Measurements from ENCODE around the gene CGA. TPM values are rescaled to one million over a fixed set of nuclear protein-coding genes. Genes with fewer than 3 reads are reported as not detected.

CGA gene
- total RNA-seq, 2 donors from 2014 or later, result not detected

DNA sequence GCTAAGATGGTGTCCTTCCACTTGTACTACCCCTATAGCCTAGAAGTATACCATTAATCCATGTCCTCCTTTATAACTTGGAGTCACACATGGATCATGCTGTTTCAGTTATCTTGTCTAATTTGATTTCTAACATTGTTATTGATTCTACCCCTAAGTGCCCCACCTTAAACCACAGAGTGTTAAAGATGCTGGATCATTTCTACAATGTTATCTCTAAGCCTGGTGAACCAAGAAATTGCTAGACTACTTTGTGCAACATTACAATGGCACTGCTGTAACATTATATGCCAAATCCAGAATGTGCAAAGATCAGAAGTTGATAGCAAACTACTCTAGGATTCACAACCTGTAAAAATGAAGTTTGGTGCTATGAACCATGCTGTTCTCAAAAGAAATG is 1.7 kb downstream of the CGA start:
- H3K9me3 ChIP-seq, result no peaks in the 10 kb centered on the region
- DNase-seq (no peak), ATAC-seq (no peak)
- no peaks in the 10 kb centered on the region for H3K36me3 ChIP-seq (replicated peaks in 1 of 2; ENCODE audit: insufficient read depth in 1 of 2, low read depth in 2 of 2)
- H3K4me1 ChIP-seq, result no peaks in the 10 kb centered on the region
- intact Hi-C loops (cut with DNase I), result no loop called here
- H3K27ac ChIP-seq, result no peak overlapping the region
- H3K27me3 ChIP-seq, result peaks cover 0 to 4% of the 10 kb centered on the region in 2 donors
- TF ChIP-seq POLR2A (IDR thresholded peaks at IDR 0.05), result no peak
- TF ChIP-seq, protein P1, sequence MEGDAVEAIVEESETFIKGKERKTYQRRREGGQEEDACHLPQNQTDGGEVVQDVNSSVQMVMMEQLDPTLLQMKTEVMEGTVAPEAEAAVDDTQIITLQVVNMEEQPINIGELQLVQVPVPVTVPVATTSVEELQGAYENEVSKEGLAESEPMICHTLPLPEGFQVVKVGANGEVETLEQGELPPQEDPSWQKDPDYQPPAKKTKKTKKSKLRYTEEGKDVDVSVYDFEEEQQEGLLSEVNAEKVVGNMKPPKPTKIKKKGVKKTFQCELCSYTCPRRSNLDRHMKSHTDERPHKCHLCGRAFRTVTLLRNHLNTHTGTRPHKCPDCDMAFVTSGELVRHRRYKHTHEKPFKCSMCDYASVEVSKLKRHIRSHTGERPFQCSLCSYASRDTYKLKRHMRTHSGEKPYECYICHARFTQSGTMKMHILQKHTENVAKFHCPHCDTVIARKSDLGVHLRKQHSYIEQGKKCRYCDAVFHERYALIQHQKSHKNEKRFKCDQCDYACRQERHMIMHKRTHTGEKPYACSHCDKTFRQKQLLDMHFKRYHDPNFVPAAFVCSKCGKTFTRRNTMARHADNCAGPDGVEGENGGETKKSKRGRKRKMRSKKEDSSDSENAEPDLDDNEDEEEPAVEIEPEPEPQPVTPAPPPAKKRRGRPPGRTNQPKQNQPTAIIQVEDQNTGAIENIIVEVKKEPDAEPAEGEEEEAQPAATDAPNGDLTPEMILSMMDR (IDR thresholded peaks at IDR 0.05), result no peak
- no peak overlapping the region for H3K4me3 ChIP-seq

GRCh38 chr6:87092435-87092834 is 2.5 kb downstream of the CGA start:
- ATAC-seq, result no peak
- Histone ChIP-seq H3K27ac (no peak overlapping the region), H3K36me3 (replicated peaks in 1 of 2; ENCODE audit: insufficient read depth in 1 of 2, low read depth in 2 of 2) (no peaks in the 10 kb centered on the region), H3K4me3 (no peak overlapping the region), H3K27me3 (peaks cover 0 to 4% of the 10 kb centered on the region in 2 donors), H3K4me1 (no peaks in the 10 kb centered on the region), H3K9me3 (no peaks in the 10 kb centered on the region)
- intact Hi-C loops (cut with DNase I), result no loop called here
- TF ChIP-seq POLR2A (IDR thresholded peaks at IDR 0.05), result no peak
- TF ChIP-seq, protein P1 (IDR thresholded peaks at IDR 0.05), result no peak
- WGBS, 2 donors, result 52 to 64% methylated on average over 3 of the region's 3 CpGs
- DNase-seq, result no peak

- ATAC-seq, result no peak
- intact Hi-C loops (cut with DNase I), result no loop called here
- WGBS, 2 donors, result 88 to 94% methylated on average over 2 of the region's 2 CpGs
Observed at GRCh38 chr6:87089135-87089534, 5.8 kb downstream of the CGA start.

GRCh38 chr6:87088076-87088475 is 6.8 kb downstream of the CGA start:
- TF ChIP-seq, protein P1 (IDR thresholded peaks at IDR 0.05), result no peak
- no peak for TF ChIP-seq POLR2A (IDR thresholded peaks at IDR 0.05)
- intact Hi-C loops (cut with DNase I), result no loop called here
- ATAC-seq (no peak), DNase-seq (no peak)
- Histone ChIP-seq H3K27ac (no peak overlapping the region), H3K9me3 (no peaks in the 10 kb centered on the region), H3K36me3 (replicated peaks in 1 of 2; ENCODE audit: insufficient read depth in 1 of 2, low read depth in 2 of 2) (no peaks in the 10 kb centered on the region), H3K4me3 (no peak overlapping the region), H3K4me1 (no peaks in the 10 kb centered on the region), H3K27me3 (no peaks in the 10 kb centered on the region)
- 88 to 90% methylated on average over 4 of the region's 4 CpGs for WGBS, 2 donors

More at GRCh38 chr6:87089135-87089534, 5.8 kb downstream of the CGA start:
- peaks cover 0 to under 1% of the 10 kb centered on the region in 2 donors for H3K27me3 ChIP-seq
- no peak overlapping the region for H3K27ac ChIP-seq
- TF ChIP-seq POLR2A (IDR thresholded peaks at IDR 0.05), result no peak
- TF ChIP-seq, protein P1 (IDR thresholded peaks at IDR 0.05), result no peak
- H3K36me3 ChIP-seq (replicated peaks in 1 of 2; ENCODE audit: insufficient read depth in 1 of 2, low read depth in 2 of 2), result no peaks in the 10 kb centered on the region
- DNase-seq, result no peak
- no peak overlapping the region for H3K4me3 ChIP-seq
- H3K4me1 ChIP-seq, result no peaks in the 10 kb centered on the region
- no peaks in the 10 kb centered on the region for H3K9me3 ChIP-seq

DNA sequence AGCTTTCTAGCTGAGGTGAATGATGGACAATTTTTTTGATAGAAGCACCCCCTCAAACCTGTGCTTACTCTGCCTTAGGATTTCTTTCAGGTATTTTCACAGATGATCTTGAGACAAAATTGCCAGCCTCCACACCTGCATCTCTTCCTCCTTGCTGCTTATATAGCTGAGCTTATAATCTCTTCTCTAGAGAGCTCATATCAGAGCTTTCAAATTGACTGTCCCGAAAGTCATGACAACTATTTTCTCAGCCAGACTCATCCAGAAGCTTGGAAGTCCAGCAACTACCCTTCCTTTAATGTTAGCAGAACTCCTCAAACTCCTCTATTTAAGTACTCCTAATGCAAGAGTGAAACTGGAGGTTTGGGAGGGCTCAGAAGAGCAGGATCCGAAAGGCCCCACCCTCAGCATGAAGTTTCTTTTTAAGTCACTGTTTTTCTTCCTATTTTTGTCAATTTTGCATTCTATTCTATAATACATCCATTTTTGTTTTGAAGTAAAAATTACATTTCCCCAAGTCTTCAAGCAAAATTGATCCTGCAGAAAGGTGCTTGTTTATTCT is 12.7 kb downstream of the CGA start:
- ATAC-seq, result no peak
- no peaks in the 10 kb centered on the region for H3K9me3 ChIP-seq
- DNase-seq, result no peak

More for the DNA sequence above, 12.7 kb downstream of the CGA start:
- Histone ChIP-seq H3K36me3 (replicated peaks in 1 of 2; ENCODE audit: insufficient read depth in 1 of 2, low read depth in 2 of 2) (no peaks in the 10 kb centered on the region), H3K4me1 (no peaks in the 10 kb centered on the region), H3K27ac (no peak overlapping the region), H3K27me3 (no peaks in the 10 kb centered on the region), H3K4me3 (no peak overlapping the region)
- TF ChIP-seq, protein P1 (IDR thresholded peaks at IDR 0.05), result no peak
- no peak for TF ChIP-seq POLR2A (IDR thresholded peaks at IDR 0.05)
- 64 to 65% methylated on average over 2 of the region's 2 CpGs for WGBS, 2 donors
- intact Hi-C loops (cut with DNase I), result no loop called here
